ENCODE measurements around the gene TOR1AIP2.
"Not testable (repeated sequence)": the region's sequence is repeated elsewhere in the genome, so short reads cannot be mapped to it uniquely, and the experiment has no call there.

The TOR1AIP2 gene

DNA sequence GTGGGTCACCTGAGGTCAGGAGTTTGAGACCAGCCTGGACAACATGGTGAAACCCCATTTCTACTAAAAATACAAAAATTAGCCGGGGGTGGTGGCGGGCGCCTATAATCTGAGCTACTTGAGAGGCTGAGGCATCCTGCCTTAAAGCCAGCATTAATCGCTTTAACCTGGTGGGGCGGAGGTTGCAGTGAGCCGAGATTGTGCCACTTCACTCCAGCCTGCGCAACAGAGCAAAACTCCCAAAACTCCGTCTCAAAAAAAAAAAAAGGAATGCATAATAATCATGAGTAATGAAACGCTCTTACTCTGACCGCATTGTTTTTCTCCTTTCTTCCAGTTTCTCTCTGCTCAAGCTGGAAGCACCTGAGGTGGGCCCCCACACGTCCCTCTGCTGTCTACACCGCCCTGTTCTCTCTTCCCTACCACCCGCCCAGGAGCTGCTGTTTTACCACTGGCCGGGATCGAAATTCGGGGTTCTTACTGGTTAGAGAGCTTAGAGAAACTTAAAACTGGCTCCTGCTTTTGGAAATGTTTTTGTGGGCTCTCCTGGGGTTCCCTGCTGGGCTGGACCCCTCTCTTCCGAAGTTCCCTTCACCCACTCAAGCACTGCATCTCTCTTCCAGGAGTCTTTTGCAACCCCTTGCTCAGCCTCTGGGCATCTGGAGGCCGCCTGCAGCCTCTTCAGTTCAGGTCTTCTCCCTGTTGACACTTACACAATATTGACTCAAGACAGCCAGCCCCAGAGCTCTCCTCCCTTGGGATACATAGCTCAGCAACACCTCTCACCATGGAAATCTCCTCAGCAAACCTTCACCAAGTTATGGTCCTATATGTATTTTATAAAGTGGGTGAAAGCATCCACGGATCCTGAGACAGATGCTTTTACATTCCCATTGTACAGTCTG lies 72.1 kb downstream of the TOR1AIP2 start:
- no peak for DNase-seq

DNA sequence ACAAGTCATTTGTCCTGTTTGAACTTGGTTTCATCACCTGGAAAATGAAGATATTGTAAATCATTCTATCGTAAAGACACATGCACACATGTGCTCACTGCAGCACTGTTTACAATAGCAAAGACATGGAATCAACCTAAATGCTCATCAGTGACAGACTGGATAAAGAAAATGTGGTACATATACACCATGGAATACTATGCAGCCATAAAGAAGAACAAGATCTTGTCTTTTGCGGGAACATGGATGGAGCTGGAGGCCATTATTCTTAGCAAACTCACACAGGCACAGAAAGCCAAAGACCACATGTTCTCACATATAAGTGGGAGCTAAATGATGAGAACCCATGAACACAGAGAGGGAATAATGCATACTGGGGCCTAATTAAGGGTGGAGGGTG lies 73.2 kb downstream of the TOR1AIP2 start:
- DNase-seq, result not testable (repeated sequence)

DNA sequence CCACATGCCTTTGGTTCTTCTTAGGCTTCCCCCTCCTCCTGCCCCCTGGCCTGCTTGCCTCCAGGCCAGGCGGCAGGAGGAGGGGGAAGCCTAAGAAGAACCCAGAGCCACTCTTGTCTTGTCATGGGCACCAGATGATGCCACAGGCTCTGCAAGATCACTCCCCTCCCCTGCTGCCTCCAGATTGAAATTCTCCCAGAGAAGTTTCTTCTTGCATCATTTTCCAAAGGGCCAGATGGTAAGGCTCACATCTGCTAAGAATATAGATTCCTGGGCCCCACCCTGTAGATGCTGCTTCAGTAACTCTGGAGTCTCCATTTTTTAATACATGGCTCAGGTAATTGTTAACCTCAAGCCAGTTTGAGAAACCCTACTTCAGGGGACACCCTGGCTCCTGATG lies 73.7 kb downstream of the TOR1AIP2 start:
- no peak for DNase-seq

DNA sequence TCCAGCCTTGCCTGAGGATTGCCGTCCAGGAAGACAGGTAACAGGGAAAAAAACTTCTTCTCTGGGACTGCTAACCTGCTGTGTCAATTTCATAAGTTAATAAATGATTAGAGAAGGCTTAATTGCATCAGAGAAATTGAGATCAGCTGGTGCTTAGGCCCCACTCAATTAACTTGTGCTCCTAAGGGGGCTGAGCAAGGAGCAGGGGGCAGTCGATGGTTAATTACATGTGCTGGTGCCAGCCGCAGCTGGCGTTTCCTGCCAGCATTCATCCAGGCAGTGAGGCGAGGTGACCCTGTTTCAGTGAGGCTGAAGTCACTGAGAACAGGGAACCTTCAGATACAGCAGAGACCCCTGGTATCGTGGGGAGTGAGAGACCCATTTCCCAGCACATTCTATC lies 74.5 kb downstream of the TOR1AIP2 start:
- DNase-seq, result no peak

DNA sequence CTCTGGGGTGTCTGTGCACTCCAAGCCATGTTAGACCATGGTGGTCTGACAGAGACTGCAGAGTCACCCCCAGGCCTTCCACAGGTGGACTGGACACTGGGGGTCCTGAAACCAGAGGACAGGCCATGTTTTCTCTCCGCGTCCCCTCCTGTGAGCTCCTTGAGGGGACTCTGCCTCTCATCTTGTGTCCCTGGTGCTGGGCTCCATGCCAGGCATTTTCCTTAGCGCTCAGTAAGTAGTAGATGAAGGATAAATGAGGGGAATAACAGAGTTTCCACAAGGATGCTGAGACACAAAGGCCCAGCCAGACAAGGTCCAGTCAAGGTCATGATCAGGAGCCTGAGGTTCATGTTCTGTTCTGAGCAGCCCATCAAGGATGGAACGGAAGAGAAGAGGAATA lies 77.1 kb downstream of the TOR1AIP2 start:
- no peak for DNase-seq

DNA sequence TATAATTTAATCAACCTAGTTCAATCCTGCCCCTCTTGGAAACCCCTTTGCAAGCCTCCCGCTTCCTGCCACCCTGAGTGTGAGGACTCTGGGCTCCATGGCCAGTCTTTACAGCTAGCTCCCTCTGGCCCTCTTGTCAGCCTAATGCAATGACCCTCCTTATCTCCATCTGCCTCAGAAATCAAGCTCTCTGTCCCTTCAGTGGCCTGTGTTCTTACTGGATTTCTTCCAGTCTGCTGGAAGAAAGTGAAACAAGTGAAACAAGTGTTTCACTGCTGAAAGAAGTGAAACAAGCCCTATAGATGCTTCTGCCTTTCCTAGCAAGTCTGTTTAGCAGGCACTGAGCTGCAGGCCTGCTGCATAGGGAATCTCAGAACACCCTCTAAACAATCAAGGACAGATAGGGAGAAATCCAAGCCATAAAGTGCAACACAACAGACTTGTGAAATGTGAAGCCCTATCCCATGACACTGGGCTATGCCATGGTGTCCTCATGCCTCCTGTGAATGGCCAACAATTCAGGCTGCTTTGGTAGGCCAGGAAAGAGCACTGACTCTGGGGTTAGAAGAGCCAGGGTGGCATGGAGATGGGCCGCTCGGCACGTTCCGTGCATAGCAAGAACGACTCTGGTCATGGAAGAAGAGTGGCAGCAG lies 78.6 kb downstream of the TOR1AIP2 start:
- no peak for DNase-seq

DNA sequence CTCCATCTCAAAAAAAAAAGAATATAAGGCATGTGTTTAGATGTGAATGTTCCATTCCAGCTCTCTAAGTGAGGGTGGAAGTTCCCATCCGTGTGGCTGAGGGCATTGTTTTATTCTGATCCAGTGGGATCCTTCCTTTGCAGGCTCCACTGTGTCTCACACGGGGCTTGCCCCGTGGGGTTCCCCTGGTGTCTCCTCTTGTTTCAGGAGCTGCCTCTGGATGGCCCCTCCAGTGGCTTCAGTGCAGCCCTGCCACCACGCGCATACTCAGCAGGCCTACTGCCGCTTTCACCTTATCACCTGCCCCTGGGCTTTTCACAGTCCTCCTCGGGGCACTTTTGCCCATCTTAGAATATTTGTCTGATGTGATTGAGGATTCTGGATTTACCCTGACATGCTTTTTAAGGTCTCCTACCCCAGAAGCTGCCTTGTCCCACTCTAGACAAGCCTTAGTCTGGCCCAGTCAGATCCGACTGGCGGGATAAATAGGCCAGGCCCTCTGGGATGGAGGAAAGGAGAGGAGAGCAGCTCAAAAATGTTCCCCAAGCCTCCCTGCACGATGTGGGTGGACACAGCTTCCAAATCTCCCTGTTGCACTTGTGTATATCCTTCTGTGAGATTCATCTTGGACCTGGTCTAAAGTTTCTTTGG lies 79.3 kb downstream of the TOR1AIP2 start:
- DNase-seq, result no peak

DNA sequence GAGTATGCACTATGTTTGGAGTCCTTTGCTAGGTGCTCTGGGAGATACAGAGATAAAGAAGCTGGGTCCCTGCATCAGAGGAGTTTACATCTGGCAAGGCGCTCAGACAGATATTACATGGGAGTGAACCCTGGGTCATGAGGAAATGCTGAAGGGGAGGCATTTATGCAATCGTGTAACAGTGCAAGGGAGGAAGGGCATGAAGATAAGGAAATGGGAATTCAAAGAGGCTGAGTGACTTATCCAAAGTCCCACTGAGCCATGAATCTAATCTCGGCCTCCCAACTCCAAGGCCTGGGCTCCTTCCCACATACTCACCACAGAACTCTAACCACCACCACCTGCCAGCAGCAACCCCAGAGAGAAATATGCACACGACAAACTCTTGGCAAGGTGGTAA lies 82.9 kb downstream of the TOR1AIP2 start:
- DNase-seq, result no peak

DNA sequence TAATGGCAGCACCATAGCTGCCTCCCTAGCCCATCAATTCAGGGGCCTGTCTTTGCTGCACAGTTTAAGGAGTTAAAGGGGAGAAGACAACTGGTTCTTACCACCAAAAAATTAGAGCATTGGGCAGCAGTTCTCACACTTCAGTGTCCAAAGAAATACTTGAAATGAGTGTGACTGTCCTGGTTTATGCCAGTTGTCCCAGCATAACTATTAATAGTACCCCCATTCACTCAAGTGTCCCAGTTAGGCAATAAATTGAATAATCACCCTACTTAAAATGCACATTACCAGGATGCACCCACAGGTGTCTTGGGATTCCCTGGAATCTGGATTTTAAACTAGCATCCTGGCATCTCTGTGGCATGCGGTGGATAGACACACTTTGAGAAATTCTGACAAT lies 83.5 kb downstream of the TOR1AIP2 start:
- DNase-seq, result no peak

DNA sequence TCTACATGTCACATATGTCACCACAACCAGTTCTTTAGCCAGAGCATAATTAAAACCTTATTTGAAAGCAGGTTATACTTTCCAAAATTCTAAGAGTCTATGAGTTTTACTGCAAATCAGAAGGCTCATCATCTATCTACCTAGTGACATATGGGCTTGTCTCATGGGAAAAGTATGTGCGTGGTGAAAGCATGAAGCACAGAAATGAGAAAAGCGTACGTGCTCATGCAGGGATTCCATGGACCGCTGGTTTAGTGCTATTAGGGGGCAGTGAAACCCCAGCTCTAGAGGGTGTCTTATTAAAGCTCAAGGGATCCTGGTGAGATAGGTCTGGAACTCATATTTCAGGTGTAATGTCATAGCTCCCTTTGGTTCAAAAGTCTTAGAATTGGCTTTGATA lies 84.3 kb downstream of the TOR1AIP2 start:
- DNase-seq, result no peak
